Measurements from ENCODE around the gene GPC1.

Gene GPC1

GRCh38 chr2:240398661-240399267, 36.7 kb upstream of the GPC1 start:
- POLR2A ChIA-PET = no interaction called here
- no peaks in the 10 kb centered on the region for H3K4me1 ChIP-seq (ENCODE audit: control insufficient read depth, insufficient read depth, low read length)
- no peak overlapping the region for H3K27ac ChIP-seq (ENCODE audit: extremely low read depth, low read depth, low read length)
- no peak overlapping the region for H3K4me3 ChIP-seq (ENCODE audit: low read depth, low read length)
- H3K36me3 ChIP-seq (ENCODE audit: control insufficient read depth in 2 of 2, insufficient read depth in 1 of 2, low read length in 2 of 2) = no peaks in the 10 kb centered on the region
- CTCF ChIA-PET = interaction anchor here (0.5 to 0.6 kb wide), 2 partner anchors 167 to 170 kb away, joined by 3 to 6 read pairs; no protein-coding TSS in a partner anchor
- H3K9me3 ChIP-seq (ENCODE audit: control insufficient read depth, insufficient read depth, low read depth, low read length) = no peaks in the 10 kb centered on the region
- TF ChIP-seq BCL11B (tag by site-specific recombination; IDR thresholded peaks at IDR 0.05; ENCODE audit: low read depth) = no peak
- TF ChIP-seq ZNF211 (tag by site-specific recombination; IDR thresholded peaks at IDR 0.05; ENCODE audit: low read depth) = no peak
- no peak for TF ChIP-seq ZNF280D (tag by site-specific recombination; IDR thresholded peaks at IDR 0.05)
- TF ChIP-seq INSM2 (tag by site-specific recombination; IDR thresholded peaks at IDR 0.05) = no peak
- no peak for TF ChIP-seq ZNF488 (tag by site-specific recombination; IDR thresholded peaks at IDR 0.05)
- no peak for TF ChIP-seq PRDM1 (tag by site-specific recombination; IDR thresholded peaks at IDR 0.05)
- no peak for TF ChIP-seq PBX3 (CRISPR knock-in tag; IDR thresholded peaks at IDR 0.05)
- no peak for TF ChIP-seq ZNF645 (tag by site-specific recombination; IDR thresholded peaks at IDR 0.05)
- no peak for TF ChIP-seq ZNF621 (tag by site-specific recombination; IDR thresholded peaks at IDR 0.05)
- TF ChIP-seq PRDM2 (tag by site-specific recombination; IDR thresholded peaks at IDR 0.05; ENCODE audit: borderline replicate concordance) = no peak
- TF ChIP-seq ZNF660 (tag by site-specific recombination; IDR thresholded peaks at IDR 0.05) = no peak
- no peak for TF ChIP-seq ZNF174 (tag by site-specific recombination; IDR thresholded peaks at IDR 0.05)
- TF ChIP-seq ZNF548 (tag by site-specific recombination; IDR thresholded peaks at IDR 0.05) = no peak
- TF ChIP-seq ZNF600 (tag by site-specific recombination; IDR thresholded peaks at IDR 0.05) = no peak
- TF ChIP-seq ZBTB10 (tag by site-specific recombination; IDR thresholded peaks at IDR 0.05) = no peak
- TF ChIP-seq ZSCAN18 (tag by site-specific recombination; IDR thresholded peaks at IDR 0.05) = no peak
- TF ChIP-seq ZBTB6 (tag by site-specific recombination; IDR thresholded peaks at IDR 0.05) = no peak

Data from HEK293 (cell line).